ENCODE data around the gene EYA2. TPM values are rescaled to one million over a fixed set of nuclear protein-coding genes. Genes with fewer than 3 reads are reported as not detected.

The EYA2 gene
- polyA plus RNA-seq, 1 donor (not counting 4 experiments of a cell fraction or from before 2014, with no cell fraction given), result not detected

DNA sequence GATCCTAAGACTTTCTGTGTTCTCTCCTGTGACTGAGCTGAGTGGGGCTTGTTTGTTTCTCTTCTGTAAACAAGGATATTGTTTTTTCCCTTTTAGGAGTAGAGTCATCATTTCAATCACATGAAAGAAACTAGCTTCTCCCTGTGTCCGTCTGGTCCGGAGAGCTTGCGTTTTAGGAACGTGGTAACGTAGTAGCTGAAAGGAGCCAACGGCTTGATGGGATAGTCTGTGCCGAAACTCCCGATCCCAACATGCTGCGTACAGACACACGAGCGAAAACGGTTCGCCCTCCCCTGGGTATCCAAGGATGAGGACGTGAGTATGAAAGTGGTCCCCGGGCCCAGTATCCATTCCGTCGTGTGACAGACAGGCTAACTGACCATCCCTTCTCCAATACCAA, 315.3 kb downstream of the EYA2 start:
- no peak for DNase-seq (ENCODE audit: low read depth, low spot score)
- TF ChIP-seq, protein P1, sequence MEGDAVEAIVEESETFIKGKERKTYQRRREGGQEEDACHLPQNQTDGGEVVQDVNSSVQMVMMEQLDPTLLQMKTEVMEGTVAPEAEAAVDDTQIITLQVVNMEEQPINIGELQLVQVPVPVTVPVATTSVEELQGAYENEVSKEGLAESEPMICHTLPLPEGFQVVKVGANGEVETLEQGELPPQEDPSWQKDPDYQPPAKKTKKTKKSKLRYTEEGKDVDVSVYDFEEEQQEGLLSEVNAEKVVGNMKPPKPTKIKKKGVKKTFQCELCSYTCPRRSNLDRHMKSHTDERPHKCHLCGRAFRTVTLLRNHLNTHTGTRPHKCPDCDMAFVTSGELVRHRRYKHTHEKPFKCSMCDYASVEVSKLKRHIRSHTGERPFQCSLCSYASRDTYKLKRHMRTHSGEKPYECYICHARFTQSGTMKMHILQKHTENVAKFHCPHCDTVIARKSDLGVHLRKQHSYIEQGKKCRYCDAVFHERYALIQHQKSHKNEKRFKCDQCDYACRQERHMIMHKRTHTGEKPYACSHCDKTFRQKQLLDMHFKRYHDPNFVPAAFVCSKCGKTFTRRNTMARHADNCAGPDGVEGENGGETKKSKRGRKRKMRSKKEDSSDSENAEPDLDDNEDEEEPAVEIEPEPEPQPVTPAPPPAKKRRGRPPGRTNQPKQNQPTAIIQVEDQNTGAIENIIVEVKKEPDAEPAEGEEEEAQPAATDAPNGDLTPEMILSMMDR (optimal IDR thresholded peaks at IDR 0.05 in 1 of 3, IDR thresholded peaks at IDR 0.05 in 1 of 3, conservative IDR thresholded peaks at IDR 0.05 in 1 of 3; ENCODE audit: extremely low read depth in 1 of 3, insufficient read depth in 2 of 3, low read length in 3 of 3), result no peak
- TF ChIP-seq EZH2 (IDR thresholded peaks at IDR 0.05; ENCODE audit: low read length), result no peak
- no peak overlapping the region for H3K4me3 ChIP-seq (ENCODE audit: control insufficient read depth in 2 of 3, extremely low read depth in 1 of 3, insufficient read depth in 2 of 3, low read depth in 1 of 3, low read length in 3 of 3)
- peaks cover 2% of the 10 kb centered on the region for H3K4me1 ChIP-seq (ENCODE audit: control insufficient read depth, extremely low read depth, insufficient read depth, low read length)
- peaks cover 3% of the 10 kb centered on the region for H4K20me1 ChIP-seq (ENCODE audit: control insufficient read depth, extremely low read depth, insufficient read depth, low read length)
- H3K9me3 ChIP-seq (ENCODE audit: control insufficient read depth, low read depth, low read length), result no peaks in the 10 kb centered on the region
- H3K9ac ChIP-seq (ENCODE audit: control insufficient read depth, extremely low read depth, insufficient read depth, low read length), result no peak overlapping the region
- dilution Hi-C loops (cut with MboI; ENCODE audit: extremely low pct_ligation_motif_present, low sequenced_read_pairs), result no loop called here
- peaks cover 8% of the 10 kb centered on the region for H3K79me2 ChIP-seq (ENCODE audit: control insufficient read depth, insufficient read depth, low read length)
- no peak overlapping the region for H3K27ac ChIP-seq (ENCODE audit: control insufficient read depth, insufficient read depth, low read length)
- H3K36me3 ChIP-seq (ENCODE audit: control insufficient read depth in 2 of 2, extremely low read depth in 1 of 2, insufficient read depth in 2 of 2, low read length in 2 of 2), result peaks cover 43 to 47% of the 10 kb centered on the region in 2 experiments
- no peaks in the 10 kb centered on the region for H3K9me1 ChIP-seq (ENCODE audit: control insufficient read depth, extremely low read depth, insufficient read depth, low read length)
- H3K27me3 ChIP-seq (ENCODE audit: control insufficient read depth, extremely low read depth, insufficient read depth, low read length), result no peaks in the 10 kb centered on the region
- H3K4me2 ChIP-seq (ENCODE audit: control insufficient read depth, extremely low read depth, insufficient read depth, low read depth, low read length), result no peak overlapping the region
- H2AFZ ChIP-seq (ENCODE audit: control insufficient read depth, low read length), result no peak overlapping the region
- no peak for FAIRE-seq

DNA sequence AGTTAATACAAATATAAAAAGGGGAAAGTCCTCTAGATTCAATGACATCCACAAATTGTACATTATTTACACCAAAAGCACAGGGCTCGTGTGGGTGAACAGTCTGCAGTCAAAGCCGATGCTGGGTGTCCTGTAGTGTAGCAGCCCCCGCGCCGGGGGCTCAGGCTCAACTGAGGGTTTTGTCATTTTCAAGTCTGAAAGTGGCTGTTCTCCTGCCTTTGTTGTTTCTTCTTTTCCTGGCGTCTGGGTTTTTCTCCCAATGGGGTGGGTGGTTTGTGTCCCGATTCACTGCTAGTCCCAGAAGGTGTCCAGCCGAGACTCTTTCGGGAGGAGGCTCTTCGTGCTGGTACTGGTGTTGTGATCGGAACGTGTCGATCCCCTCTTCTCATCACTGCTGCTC, 315.8 kb downstream of the EYA2 start:
- H3K36me3 ChIP-seq (ENCODE audit: control insufficient read depth in 2 of 2, extremely low read depth in 1 of 2, insufficient read depth in 2 of 2, low read length in 2 of 2), result peaks cover 43 to 47% of the 10 kb centered on the region in 2 experiments

More for the DNA sequence above, 315.8 kb downstream of the EYA2 start:
- H3K79me2 ChIP-seq (ENCODE audit: control insufficient read depth, insufficient read depth, low read length), result peaks cover 9% of the 10 kb centered on the region
- H3K4me2 ChIP-seq (ENCODE audit: control insufficient read depth, extremely low read depth, insufficient read depth, low read depth, low read length), result no peak overlapping the region
- H3K4me1 ChIP-seq (ENCODE audit: control insufficient read depth, extremely low read depth, insufficient read depth, low read length), result peaks cover 1% of the 10 kb centered on the region
- dilution Hi-C loops (cut with MboI; ENCODE audit: extremely low pct_ligation_motif_present, low sequenced_read_pairs), result no loop called here
- no peaks in the 10 kb centered on the region for H3K9me1 ChIP-seq (ENCODE audit: control insufficient read depth, extremely low read depth, insufficient read depth, low read length)
- no peaks in the 10 kb centered on the region for H3K27me3 ChIP-seq (ENCODE audit: control insufficient read depth, extremely low read depth, insufficient read depth, low read length)
- H2AFZ ChIP-seq (ENCODE audit: control insufficient read depth, low read length), result no peak overlapping the region
- no peak for DNase-seq (ENCODE audit: low read depth, low spot score)
- H3K9ac ChIP-seq (ENCODE audit: control insufficient read depth, extremely low read depth, insufficient read depth, low read length), result no peak overlapping the region
- no peaks in the 10 kb centered on the region for H3K9me3 ChIP-seq (ENCODE audit: control insufficient read depth, low read depth, low read length)
- H3K4me3 ChIP-seq (ENCODE audit: control insufficient read depth in 2 of 3, extremely low read depth in 1 of 3, insufficient read depth in 2 of 3, low read depth in 1 of 3, low read length in 3 of 3), result no peak overlapping the region
- peaks cover 3% of the 10 kb centered on the region for H4K20me1 ChIP-seq (ENCODE audit: control insufficient read depth, extremely low read depth, insufficient read depth, low read length)
- no peak for FAIRE-seq
- no peak overlapping the region for H3K27ac ChIP-seq (ENCODE audit: control insufficient read depth, insufficient read depth, low read length)
- TF ChIP-seq EZH2 (IDR thresholded peaks at IDR 0.05; ENCODE audit: low read length), result no peak
- TF ChIP-seq, protein P1 (optimal IDR thresholded peaks at IDR 0.05 in 1 of 3, IDR thresholded peaks at IDR 0.05 in 1 of 3, conservative IDR thresholded peaks at IDR 0.05 in 1 of 3; ENCODE audit: extremely low read depth in 1 of 3, insufficient read depth in 2 of 3, low read length in 3 of 3), result no peak
